Gastrocnemius medialis (tissue), 4 donors: ENCODE measurements around the gene SLC35G2.

Experiments
- POLR2A ChIP-seq, 2 donors: fragments of 450-650 bp; IDR thresholded peaks; one replicate each; pipeline ENCODE4 v1.6.1; 2017; ENCODE audit warnings: antibody characterized with exemption in 2 of 2, mild to moderate bottlenecking in 2 of 2, moderate library complexity in 2 of 2
- TF ChIP-seq, protein P1 (sequence below), 5 experiments: fragments of 450-650 bp in 3 of 5; fragments of 200-600 bp in 2 of 5; sonication (generic) in 2 of 5; IDR thresholded peaks in 4 of 5; conservative IDR thresholded peaks in 1 of 5; 1 replicate in 4 of 5; 2 replicates in 1 of 5; pipeline ENCODE4 v1.5.1; 2016 to 2019; ENCODE audit warnings: antibody characterized with exemption in 5 of 5, mild to moderate bottlenecking in 3 of 5, moderate library complexity in 3 of 5

DNA sequence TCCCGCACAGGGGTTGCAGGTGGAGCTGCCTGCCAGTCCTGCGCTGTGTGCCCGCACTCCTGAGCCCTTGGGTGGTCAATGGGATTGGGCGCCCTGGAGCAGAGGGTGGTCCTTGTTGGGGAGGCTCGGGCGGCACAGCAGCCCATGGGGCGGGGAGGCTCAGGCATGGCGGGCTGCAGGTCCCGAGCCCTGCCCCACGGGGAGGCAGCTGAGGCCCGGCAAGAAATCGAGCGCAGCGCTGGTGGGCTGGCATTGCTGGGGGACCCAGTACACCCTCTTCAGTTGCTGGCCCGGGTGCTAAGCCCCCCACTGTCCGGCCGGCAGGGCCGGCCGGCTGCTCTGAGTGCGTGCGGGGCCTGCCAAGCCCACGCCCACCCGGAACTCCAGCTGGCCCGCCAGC, 71.0 kb downstream of the SLC35G2 start:
- TF ChIP-seq POLR2A (IDR thresholded peaks at IDR 0.05): no peak
- TF ChIP-seq, protein P1, sequence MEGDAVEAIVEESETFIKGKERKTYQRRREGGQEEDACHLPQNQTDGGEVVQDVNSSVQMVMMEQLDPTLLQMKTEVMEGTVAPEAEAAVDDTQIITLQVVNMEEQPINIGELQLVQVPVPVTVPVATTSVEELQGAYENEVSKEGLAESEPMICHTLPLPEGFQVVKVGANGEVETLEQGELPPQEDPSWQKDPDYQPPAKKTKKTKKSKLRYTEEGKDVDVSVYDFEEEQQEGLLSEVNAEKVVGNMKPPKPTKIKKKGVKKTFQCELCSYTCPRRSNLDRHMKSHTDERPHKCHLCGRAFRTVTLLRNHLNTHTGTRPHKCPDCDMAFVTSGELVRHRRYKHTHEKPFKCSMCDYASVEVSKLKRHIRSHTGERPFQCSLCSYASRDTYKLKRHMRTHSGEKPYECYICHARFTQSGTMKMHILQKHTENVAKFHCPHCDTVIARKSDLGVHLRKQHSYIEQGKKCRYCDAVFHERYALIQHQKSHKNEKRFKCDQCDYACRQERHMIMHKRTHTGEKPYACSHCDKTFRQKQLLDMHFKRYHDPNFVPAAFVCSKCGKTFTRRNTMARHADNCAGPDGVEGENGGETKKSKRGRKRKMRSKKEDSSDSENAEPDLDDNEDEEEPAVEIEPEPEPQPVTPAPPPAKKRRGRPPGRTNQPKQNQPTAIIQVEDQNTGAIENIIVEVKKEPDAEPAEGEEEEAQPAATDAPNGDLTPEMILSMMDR (IDR thresholded peaks at IDR 0.05 in 4 of 5, conservative IDR thresholded peaks at IDR 0.05 in 1 of 5): no peak
